HepG2 (cell line): ENCODE results near the gene TTC8. TPM values are rescaled to one million over a fixed set of nuclear protein-coding genes. Genes with fewer than 3 reads are reported as not detected.

Experiments used
- ARHGAP35 ChIP-seq: sonication (generic); formaldehyde crosslinking; IDR thresholded peaks from 2 replicates; pipeline ENCODE4 v1.9.0; 2022; ENCODE audit warnings: mild to moderate bottlenecking, inconsistent platforms, moderate library complexity, missing genetic modification reagents, borderline replicate concordance
- ATF6 ChIP-seq: sonication (generic); formaldehyde crosslinking; conservative IDR thresholded peaks from 2 replicates; pipeline ENCODE4 v1.4.0; 2020; ENCODE audit warnings: missing genetic modification reagents
- CSRNP1 ChIP-seq: sonication (generic); formaldehyde crosslinking; IDR thresholded peaks from 2 replicates; pipeline ENCODE4 v1.8.1; 2023; ENCODE audit warnings: mild to moderate bottlenecking, missing genetic modification reagents
- DMAP1 ChIP-seq: IDR thresholded peaks from 2 replicates; pipeline ENCODE4 v1.6.1; 2016
- EZH2 ChIP-seq: conservative IDR thresholded peaks from 2 replicates; pipeline ENCODE4 v1.6.1; 2012; ENCODE audit warnings: mild to moderate bottlenecking, low read depth, low read length, moderate library complexity
- IKZF1 ChIP-seq: fragments of 450-650 bp; IDR thresholded peaks from 2 replicates; pipeline ENCODE4 v1.7.1; 2016
- MAFG ChIP-seq: sonication (generic); formaldehyde crosslinking; IDR thresholded peaks from 2 replicates; pipeline ENCODE4 v1.5.1; 2020; ENCODE audit warnings: mild to moderate bottlenecking, missing genetic modification reagents
- NFE2L1 ChIP-seq: sonication (generic); formaldehyde crosslinking; IDR thresholded peaks from 2 replicates; pipeline ENCODE4 v1.4.0; 2020; ENCODE audit warnings: missing genetic modification reagents, mild to moderate bottlenecking, borderline replicate concordance
- NR2F1 ChIP-seq, 2 experiments: fragments of 450-650 bp in 1 of 2; formaldehyde crosslinking in 1 of 2; IDR thresholded peaks; 2 replicates each; pipeline versions ENCODE4 v1.5.0 to v1.6.1; 2016 to 2020; ENCODE audit warnings: mild to moderate bottlenecking in 1 of 2, missing compliant biosample characterization in 1 of 2, missing genetic modification reagents in 1 of 2, moderate library complexity in 1 of 2
- RFX3 ChIP-seq: IDR thresholded peaks from 2 replicates; pipeline ENCODE4 v1.6.1; 2016; ENCODE audit warnings: missing biosample characterization, missing genetic modification reagents
- SUZ12 ChIP-seq: fragments of 150-350 bp; IDR thresholded peaks from 2 replicates; pipeline ENCODE4 v1.6.1; 2014; ENCODE audit warnings: low read depth, low read length
- TOE1 ChIP-seq: sonication (generic); formaldehyde crosslinking; IDR thresholded peaks from 2 replicates; pipeline ENCODE4 v1.4.0; 2020; ENCODE audit warnings: mild to moderate bottlenecking, missing genetic modification reagents
- TRIM24 ChIP-seq: sonication (generic); formaldehyde crosslinking; IDR thresholded peaks from 2 replicates; pipeline ENCODE4 v1.8.0; 2022; ENCODE audit warnings: mild to moderate bottlenecking, missing genetic modification reagents
- ZNF10 ChIP-seq: sonication (generic); formaldehyde crosslinking; IDR thresholded peaks from 2 replicates; pipeline ENCODE4 v1.4.0; 2020; ENCODE audit warnings: mild to moderate bottlenecking, low read depth, missing genetic modification reagents, borderline replicate concordance
- ZNF160 ChIP-seq: sonication (generic); formaldehyde crosslinking; IDR thresholded peaks from 2 replicates; pipeline ENCODE4 v1.8.0; 2022; ENCODE audit warnings: mild to moderate bottlenecking, inconsistent platforms, missing genetic modification reagents
- ZNF557 ChIP-seq: sonication (generic); formaldehyde crosslinking; IDR thresholded peaks from 2 replicates; pipeline ENCODE4 v1.4.0; 2020; ENCODE audit warnings: missing genetic modification reagents
- ZNF75D ChIP-seq: sonication (generic); formaldehyde crosslinking; IDR thresholded peaks from 2 replicates; pipeline ENCODE4 v1.8.1; 2023; ENCODE audit warnings: missing genetic modification reagents, mild to moderate bottlenecking, borderline replicate concordance
- ZNF879 ChIP-seq: sonication (generic); formaldehyde crosslinking; IDR thresholded peaks from 2 replicates; pipeline ENCODE4 v1.8.1; 2023; ENCODE audit warnings: missing genetic modification reagents
- ZSCAN20 ChIP-seq: sonication (generic); formaldehyde crosslinking; IDR thresholded peaks from 2 replicates; pipeline ENCODE4 v1.4.0; 2020; ENCODE audit warnings: missing genetic modification reagents, mild to moderate bottlenecking, borderline replicate concordance
- ZSCAN5A ChIP-seq: sonication (generic); formaldehyde crosslinking; IDR thresholded peaks from 2 replicates; pipeline ENCODE4 v1.8.0; 2022; ENCODE audit warnings: mild to moderate bottlenecking, missing genetic modification reagents, borderline replicate concordance
- polyA plus RNA-seq, 8 experiments: library from polyadenylated mRNA; depleted of rRNA in 3 of 8; stranded (reverse) in 7 of 8; unstranded in 1 of 8; fragments of >200 nt; fragmentation: Illumina TruSeq in 4 of 8; extraction: Trizol in 4 of 8; gene quantifications; 2 replicates each; pipeline versions ENCODE4 v1.2.1 to v1.2.3, GENCODE V29; 2011 to 2016; ENCODE audit warnings: low read depth in 4 of 8, missing spikeins in 1 of 8, mixed read lengths in 1 of 8; ENCODE audit not compliant: insufficient read depth in 1 of 8
- total RNA-seq, 5 experiments: library from RNA; depleted of rRNA; stranded (reverse); fragments of >200 nt; fragmentation: Illumina TruSeq; extraction: Trizol; gene quantifications; 2 replicates each; pipeline ENCODE4 v1.2.3, GENCODE V29; 2016; ENCODE audit warnings: low read depth in 1 of 5
- TF ChIP-seq, protein P1 (sequence below): sonication (generic); formaldehyde crosslinking; IDR thresholded peaks from 2 replicates; pipeline ENCODE4 v1.4.0; 2020; ENCODE audit warnings: missing genetic modification reagents, borderline replicate concordance

TTC8 gene
- total and polyA plus RNA-seq, 2 of the 13 experiments (the other 11 are each of a cell fraction or from before 2014, with no cell fraction given): 13.8 to 15.2 TPM

- TF ChIP-seq NFE2L1 (no peak), TOE1 (CRISPR knock-in tag) (no peak), NR2F1 (CRISPR knock-in tag; IDR thresholded peaks at IDR 0.05) (no peak), DMAP1 (CRISPR knock-in tag) (peak; percentile 75), ARHGAP35 (CRISPR knock-in tag) (no peak), MAFG (CRISPR knock-in tag) (no peak), ZNF75D (no peak), ATF6 (CRISPR knock-in tag) (no peak), ZSCAN5A (CRISPR knock-in tag) (no peak), ZNF160 (CRISPR knock-in tag) (0 out of 2 replicates have a peak, but pooled peaks have one; percentile 56), TRIM24 (CRISPR knock-in tag) (no peak), RFX3 (peak; percentile 77), ZNF10 (no peak), ZNF557 (CRISPR knock-in tag) (no peak), SUZ12 (no peak), IKZF1 (no peak), ZNF879 (CRISPR knock-in tag) (no peak), CSRNP1 (CRISPR knock-in tag) (no peak), ZSCAN20 (CRISPR knock-in tag) (no peak; the same call in none of the 2 replicates), EZH2 (no peak)
- TF ChIP-seq, protein P1, sequence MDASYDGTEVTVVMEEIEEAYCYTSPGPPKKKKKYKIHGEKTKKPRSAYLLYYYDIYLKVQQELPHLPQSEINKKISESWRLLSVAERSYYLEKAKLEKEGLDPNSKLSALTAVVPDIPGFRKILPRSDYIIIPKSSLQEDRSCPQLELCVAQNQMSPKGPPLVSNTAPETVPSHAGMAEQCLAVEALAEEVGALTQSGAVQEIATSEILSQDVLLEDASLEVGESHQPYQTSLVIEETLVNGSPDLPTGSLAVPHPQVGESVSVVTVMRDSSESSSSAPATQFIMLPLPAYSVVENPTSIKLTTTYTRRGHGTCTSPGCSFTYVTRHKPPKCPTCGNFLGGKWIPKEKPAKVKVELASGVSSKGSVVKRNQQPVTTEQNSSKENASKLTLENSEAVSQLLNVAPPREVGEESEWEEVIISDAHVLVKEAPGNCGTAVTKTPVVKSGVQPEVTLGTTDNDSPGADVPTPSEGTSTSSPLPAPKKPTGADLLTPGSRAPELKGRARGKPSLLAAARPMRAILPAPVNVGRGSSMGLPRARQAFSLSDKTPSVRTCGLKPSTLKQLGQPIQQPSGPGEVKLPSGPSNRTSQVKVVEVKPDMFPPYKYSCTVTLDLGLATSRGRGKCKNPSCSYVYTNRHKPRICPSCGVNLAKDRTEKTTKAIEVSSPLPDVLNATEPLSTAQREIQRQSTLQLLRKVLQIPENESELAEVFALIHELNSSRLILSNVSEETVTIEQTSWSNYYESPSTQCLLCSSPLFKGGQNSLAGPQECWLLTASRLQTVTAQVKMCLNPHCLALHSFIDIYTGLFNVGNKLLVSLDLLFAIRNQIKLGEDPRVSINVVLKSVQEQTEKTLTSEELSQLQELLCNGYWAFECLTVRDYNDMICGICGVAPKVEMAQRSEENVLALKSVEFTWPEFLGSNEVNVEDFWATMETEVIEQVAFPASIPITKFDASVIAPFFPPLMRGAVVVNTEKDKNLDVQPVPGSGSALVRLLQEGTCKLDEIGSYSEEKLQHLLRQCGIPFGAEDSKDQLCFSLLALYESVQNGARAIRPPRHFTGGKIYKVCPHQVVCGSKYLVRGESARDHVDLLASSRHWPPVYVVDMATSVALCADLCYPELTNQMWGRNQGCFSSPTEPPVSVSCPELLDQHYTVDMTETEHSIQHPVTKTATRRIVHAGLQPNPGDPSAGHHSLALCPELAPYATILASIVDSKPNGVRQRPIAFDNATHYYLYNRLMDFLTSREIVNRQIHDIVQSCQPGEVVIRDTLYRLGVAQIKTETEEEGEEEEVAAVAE (CRISPR knock-in tag): no peak
Measured at GRCh38 chr14:88824314-88825077, at the start of gene TTC8 (continued).
